Stimulated activated effector memory CD8-positive, alpha-beta T cell treated with anti-CD3 and anti-CD28 coated beads, Interleukin-12 subunit alpha, Interleukin-12 subunit beta, amount 100 ng/mL, for 72 hours (primary cell): ENCODE data around the gene MTLN.
"Not testable (repeated sequence)": the region's sequence is repeated elsewhere in the genome, so short reads cannot be mapped to it uniquely, and the experiment has no call there.

ENCODE experiments used
- ATAC-seq: fragments of 150-1000 bp; cut with Tn5 transposase; 2 replicates; pipeline ENCODE4 v1.10.0; 2021
- DNase-seq, 2 donors: peaks; one replicate each; pipeline ENCODE4 v3.0.0; 2021 to 2022; ENCODE audit warnings: low spot score in 2 of 2
- H3K27ac Mint-ChIP-seq: one replicate; pipeline ENCODE4 v1.8.0; 2022; ENCODE audit warnings: mild to moderate bottlenecking, mixed read lengths
- H3K36me3 Mint-ChIP-seq: one replicate; pipeline ENCODE4 v1.8.0; 2022; ENCODE audit warnings: mild to moderate bottlenecking, mixed read lengths
- H3K4me1 Mint-ChIP-seq: one replicate; pipeline ENCODE4 v1.8.0; 2022; ENCODE audit warnings: mixed read lengths
- H3K4me3 Mint-ChIP-seq: one replicate; pipeline ENCODE4 v1.8.0; 2022; ENCODE audit warnings: mild to moderate bottlenecking, mixed read lengths
- H3K9me3 Mint-ChIP-seq: one replicate; pipeline ENCODE4 v1.8.0; 2022; ENCODE audit warnings: mixed read lengths

MTLN gene

GRCh38 chr2:110215566-110216158 is 3.3 kb upstream of the MTLN start:
- H3K27ac Mint-ChIP-seq = no peak overlapping the region

DNA sequence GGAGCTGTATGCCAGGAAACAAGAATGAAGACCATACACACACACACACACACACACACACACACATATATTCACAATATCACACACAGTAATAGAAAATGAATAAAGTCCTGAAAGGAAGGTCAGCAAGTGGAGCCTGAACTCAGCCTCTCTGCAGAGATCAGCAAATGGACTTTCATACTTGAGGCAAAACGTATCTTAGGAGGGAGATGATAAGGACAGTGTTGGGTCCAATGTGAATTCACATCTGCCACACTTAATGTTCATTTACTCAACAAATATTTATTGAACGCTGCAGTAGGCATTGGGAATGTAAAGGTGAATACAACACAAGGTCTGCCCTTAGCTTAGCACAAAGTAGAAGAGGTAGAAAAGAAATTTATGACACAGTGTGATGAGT is 2.7 kb upstream of the MTLN start:
- peaks cover 14% of the 10 kb centered on the region for H3K36me3 Mint-ChIP-seq
- peaks cover 2% of the 10 kb centered on the region for H3K9me3 Mint-ChIP-seq
- no peak overlapping the region for H3K4me3 Mint-ChIP-seq
- no peak for ATAC-seq
- DNase-seq = no peak
- H3K4me1 Mint-ChIP-seq = no peaks in the 10 kb centered on the region
- H3K27ac Mint-ChIP-seq = no peak overlapping the region

More at GRCh38 chr2:110215566-110216158, 3.3 kb upstream of the MTLN start:
- Mint-ChIP-seq H3K36me3 (peaks cover 14% of the 10 kb centered on the region), H3K4me1 (no peaks in the 10 kb centered on the region), H3K9me3 (peaks cover 2% of the 10 kb centered on the region), H3K4me3 (no peak overlapping the region)
- DNase-seq = no peak
- no peak for ATAC-seq

DNA sequence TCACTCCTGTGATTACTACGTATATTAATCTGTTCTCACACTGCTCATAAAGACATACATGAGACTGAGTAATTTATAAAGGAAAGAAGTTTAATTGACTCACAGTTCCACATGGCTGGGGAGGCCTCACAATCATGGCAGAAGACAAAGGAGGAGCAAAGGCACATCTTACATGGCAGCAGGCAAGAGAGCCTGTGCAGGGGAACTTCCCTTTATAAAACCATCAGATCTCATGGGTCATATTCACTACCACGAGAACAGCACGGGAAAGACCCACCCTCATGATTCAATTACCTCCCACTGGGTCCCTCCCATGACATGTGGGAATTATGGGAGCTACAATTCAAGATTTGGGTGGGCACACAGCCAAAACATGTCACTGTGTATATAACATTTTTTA is 1.2 kb upstream of the MTLN start:
- H3K4me3 Mint-ChIP-seq = peak overlapping the region; percentile 92
- H3K36me3 Mint-ChIP-seq = peaks cover 28% of the 10 kb centered on the region
- ATAC-seq, H3K9me3 Mint-ChIP-seq, DNase-seq, H3K27ac Mint-ChIP-seq: not testable (repeated sequence)
- H3K4me1 Mint-ChIP-seq = peaks cover 13% of the 10 kb centered on the region

- DNase-seq = no peak
- Mint-ChIP-seq H3K36me3 (peaks cover 34% of the 10 kb centered on the region), H3K9me3 (no peaks in the 10 kb centered on the region), H3K27ac (peak overlapping the region; percentile 88), H3K4me1 (peaks cover 31% of the 10 kb centered on the region), H3K4me3 (peak overlapping the region; percentile 92)
- no peak for ATAC-seq
These were observed 6.5 kb downstream of the MTLN start for GRCh38 chr2:110205660-110206455.

GRCh38 chr2:110204408-110205385 is 7.7 kb downstream of the MTLN start, which contains the start of gene NPHP1:
Gene NPHP1 (minus strand): TSS chr2:110205013. CDS start chr2:110204968, 45 bp downstream.
- H3K27ac Mint-ChIP-seq = peak within 1 kb of the TSS; percentile 88
- H3K36me3 Mint-ChIP-seq = peaks cover 30% of the 10 kb centered on the region
- peak within 1 kb of the TSS; percentile 92 for H3K4me3 Mint-ChIP-seq
- H3K9me3 Mint-ChIP-seq = no peaks in the 10 kb centered on the region
- peak; percentile 96 for ATAC-seq
- H3K4me1 Mint-ChIP-seq = peaks cover 28% of the 10 kb centered on the region
- peak; percentile 89 to 95 for DNase-seq

DNA sequence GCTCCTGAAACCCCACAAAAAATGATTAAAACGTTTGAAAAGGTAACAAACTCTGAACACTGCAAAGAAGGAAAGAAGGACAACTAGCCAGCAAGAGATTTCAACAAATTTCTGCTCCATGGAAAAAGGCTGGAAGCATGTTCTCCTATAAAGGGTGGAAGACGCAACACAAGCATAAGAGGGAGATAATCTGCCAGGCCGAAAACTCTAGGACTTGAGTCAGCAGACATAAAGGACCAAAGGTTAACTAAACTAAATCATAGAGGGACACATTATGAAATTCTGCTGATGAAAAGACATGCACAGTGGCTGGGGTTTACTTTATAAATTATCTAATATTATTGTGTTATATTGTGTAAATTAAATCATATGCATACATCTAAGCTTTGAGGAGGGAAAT is 14.3 kb downstream of the MTLN start:
- Mint-ChIP-seq H3K27ac (no peak overlapping the region), H3K4me1 (no peaks in the 10 kb centered on the region), H3K9me3 (no peaks in the 10 kb centered on the region), H3K4me3 (no peak overlapping the region), H3K36me3 (no peaks in the 10 kb centered on the region)
- DNase-seq (no peak), ATAC-seq (no peak)

DNA sequence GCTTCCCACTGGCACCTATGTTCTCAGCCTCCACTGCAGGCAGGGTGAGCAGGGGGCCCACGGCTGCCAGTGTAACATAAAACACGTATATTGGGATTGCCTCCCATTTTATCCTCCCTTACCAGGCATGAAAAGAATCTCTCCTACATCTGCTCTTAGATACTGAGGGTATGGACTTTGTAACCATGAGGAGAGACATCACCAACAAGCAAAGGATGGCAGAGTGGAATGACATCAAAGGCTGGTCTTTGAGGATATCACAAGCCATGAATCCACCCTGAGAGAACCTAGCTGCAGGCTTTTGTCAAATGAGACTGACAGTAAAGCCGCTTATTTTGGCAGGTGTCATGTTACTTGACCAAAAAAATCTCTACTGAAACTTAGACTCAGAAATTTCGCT is 14.9 kb downstream of the MTLN start:
- no peak overlapping the region for H3K27ac Mint-ChIP-seq
- H3K4me3 Mint-ChIP-seq = no peak overlapping the region
- no peaks in the 10 kb centered on the region for H3K36me3 Mint-ChIP-seq
- H3K9me3 Mint-ChIP-seq = no peaks in the 10 kb centered on the region
- ATAC-seq (no peak), DNase-seq (no peak)
- H3K4me1 Mint-ChIP-seq = no peaks in the 10 kb centered on the region

GRCh38 chr2:110190169-110190568 is 22.2 kb downstream of the MTLN start:
- H3K36me3 Mint-ChIP-seq, DNase-seq, ATAC-seq, H3K4me3 Mint-ChIP-seq, H3K27ac Mint-ChIP-seq, H3K9me3 Mint-ChIP-seq, H3K4me1 Mint-ChIP-seq: not testable (repeated sequence)

DNA sequence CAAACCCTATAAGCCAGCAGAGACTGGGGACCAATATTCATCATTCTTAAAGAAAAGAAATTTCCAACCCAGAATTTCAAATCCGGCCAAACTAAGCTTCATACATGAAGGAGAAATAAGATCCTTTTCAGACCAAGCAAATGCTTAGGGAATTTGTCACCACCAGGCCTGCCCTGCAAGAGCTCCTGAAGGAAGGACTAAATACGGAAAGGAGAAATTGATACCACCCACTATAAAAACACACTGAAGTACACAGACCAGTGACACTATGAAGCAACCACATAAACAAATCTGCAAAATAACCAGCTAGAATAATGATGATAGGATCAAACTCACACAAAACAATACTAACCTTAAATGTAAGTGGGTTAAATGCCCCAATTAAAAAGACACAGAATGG is 29.9 kb downstream of the MTLN start:
- ATAC-seq (no peak), DNase-seq (no peak)
- no peak overlapping the region for H3K27ac Mint-ChIP-seq
- no peaks in the 10 kb centered on the region for H3K36me3 Mint-ChIP-seq
- H3K9me3 Mint-ChIP-seq = peaks cover 12% of the 10 kb centered on the region
- no peak overlapping the region for H3K4me3 Mint-ChIP-seq
- no peaks in the 10 kb centered on the region for H3K4me1 Mint-ChIP-seq

DNA sequence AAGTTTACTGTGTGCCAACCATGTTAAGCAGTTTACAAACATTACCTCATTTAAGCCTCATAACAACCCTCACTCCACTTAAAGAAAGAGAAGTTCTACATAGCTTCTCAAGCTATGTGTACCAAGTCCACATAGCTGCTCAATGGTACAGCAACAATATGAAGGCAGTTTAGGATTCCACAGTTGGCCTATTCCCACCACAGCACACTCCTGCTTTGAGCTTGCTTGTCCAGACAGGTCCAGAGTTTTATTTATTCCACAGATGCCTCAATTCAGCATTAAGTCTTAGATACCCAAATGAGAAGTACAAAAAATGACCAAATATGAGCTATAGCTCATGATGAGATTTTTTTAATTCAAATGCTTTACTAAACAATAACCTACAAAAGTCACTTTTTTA is 32.3 kb downstream of the MTLN start:
- no peak for ATAC-seq
- DNase-seq = no peak
- Mint-ChIP-seq H3K27ac (no peak overlapping the region), H3K4me3 (no peak overlapping the region), H3K36me3 (no peaks in the 10 kb centered on the region), H3K9me3 (peaks cover 6% of the 10 kb centered on the region), H3K4me1 (no peaks in the 10 kb centered on the region)

- Mint-ChIP-seq H3K36me3 (no peaks in the 10 kb centered on the region), H3K9me3 (no peaks in the 10 kb centered on the region), H3K27ac (no peak overlapping the region), H3K4me1 (peaks cover 6% of the 10 kb centered on the region), H3K4me3 (no peak overlapping the region)
- no peak for DNase-seq
- peak; percentile 87 for ATAC-seq
These were observed 38.8 kb downstream of the MTLN start for GRCh38 chr2:110173523-110173922.

- H3K4me1 Mint-ChIP-seq = peaks cover 6% of the 10 kb centered on the region
- H3K9me3 Mint-ChIP-seq = no peaks in the 10 kb centered on the region
- ATAC-seq = no peak
- no peak for DNase-seq
- H3K4me3 Mint-ChIP-seq = no peak overlapping the region
- no peaks in the 10 kb centered on the region for H3K36me3 Mint-ChIP-seq
- H3K27ac Mint-ChIP-seq = no peak overlapping the region
These were observed 39.8 kb downstream of the MTLN start for GRCh38 chr2:110172506-110172905.

DNA sequence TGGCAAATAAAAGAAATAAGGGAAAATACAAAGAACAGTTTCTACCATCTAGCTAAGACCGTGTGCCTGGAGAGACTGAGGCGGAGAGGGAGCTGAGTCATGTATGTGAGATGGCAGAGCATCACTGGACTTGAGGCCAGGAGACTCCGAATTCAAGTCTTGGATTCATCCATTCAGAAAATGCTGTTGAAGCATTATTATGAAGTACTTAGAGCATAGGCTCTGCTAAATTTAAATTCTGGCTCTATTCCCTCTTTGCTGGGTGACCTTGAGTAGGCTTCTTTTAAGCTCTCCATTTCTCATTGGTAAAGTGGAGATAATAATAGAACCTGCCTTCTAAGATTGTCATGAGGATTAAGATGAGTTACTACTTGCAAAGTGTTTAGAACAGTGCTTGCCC is 42.2 kb downstream of the MTLN start:
- H3K4me3 Mint-ChIP-seq = no peak overlapping the region
- ATAC-seq (no peak), DNase-seq (no peak)
- no peaks in the 10 kb centered on the region for H3K36me3 Mint-ChIP-seq
- H3K9me3 Mint-ChIP-seq = no peaks in the 10 kb centered on the region
- peaks cover 6% of the 10 kb centered on the region for H3K4me1 Mint-ChIP-seq
- no peak overlapping the region for H3K27ac Mint-ChIP-seq

DNA sequence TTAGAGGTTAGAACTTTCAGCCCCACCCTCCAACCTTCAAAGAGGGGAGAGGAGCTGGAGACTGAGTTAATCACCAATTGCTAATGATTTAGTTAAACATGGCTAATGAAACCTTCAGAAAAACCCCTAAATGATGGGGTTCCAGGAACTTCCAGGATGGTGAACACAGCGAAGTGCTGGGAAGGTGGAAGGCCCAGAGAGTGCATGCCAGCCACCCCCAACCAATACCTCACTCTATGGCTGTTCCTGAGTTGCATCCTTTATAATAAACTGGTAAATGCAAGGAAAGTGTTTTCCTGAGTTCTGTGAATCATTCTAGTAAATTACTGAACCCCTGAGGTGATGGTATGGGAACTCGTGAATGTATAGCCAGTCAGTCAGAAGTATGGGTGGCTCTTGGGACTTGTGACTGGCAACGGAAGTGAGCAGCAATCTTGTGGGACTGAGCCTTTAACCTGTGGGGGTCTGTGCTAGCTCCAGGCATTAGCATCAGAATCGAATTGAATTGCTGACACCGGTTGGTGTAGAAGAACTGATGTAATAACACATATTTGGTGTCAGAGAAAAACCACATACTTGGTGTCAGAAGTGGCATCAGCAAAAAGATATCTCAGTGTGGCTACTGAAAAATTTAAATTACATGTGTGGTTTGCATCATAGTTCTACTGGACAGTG is 44.9 kb downstream of the MTLN start:
- H3K4me3 Mint-ChIP-seq = no peak overlapping the region
- H3K4me1 Mint-ChIP-seq = peaks cover 6% of the 10 kb centered on the region
- H3K27ac Mint-ChIP-seq = no peak overlapping the region
- no peaks in the 10 kb centered on the region for H3K9me3 Mint-ChIP-seq
- DNase-seq (no peak), ATAC-seq (no peak)
- no peaks in the 10 kb centered on the region for H3K36me3 Mint-ChIP-seq

DNA sequence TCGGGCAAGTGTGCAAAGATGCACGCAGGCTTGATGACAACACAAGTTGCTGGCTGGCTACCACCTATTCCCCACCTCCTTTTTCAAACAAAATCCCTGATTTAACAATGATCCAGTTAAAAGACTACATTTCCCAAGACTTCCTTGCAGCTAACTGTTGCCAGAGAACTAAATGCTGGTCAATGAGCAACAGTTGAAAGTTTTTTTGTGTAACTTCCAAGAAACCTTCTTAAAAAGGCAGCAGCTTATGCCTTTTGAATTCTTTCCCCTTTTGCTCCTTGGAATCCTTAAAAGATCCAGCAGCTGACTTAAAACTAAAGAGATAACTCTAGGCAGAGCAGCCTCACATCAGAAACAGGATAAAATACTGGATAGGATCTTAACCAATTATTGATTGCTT is 46.1 kb downstream of the MTLN start:
- ATAC-seq = no peak
- Mint-ChIP-seq H3K27ac (no peak overlapping the region), H3K9me3 (no peaks in the 10 kb centered on the region), H3K4me1 (peaks cover 6% of the 10 kb centered on the region), H3K4me3 (no peak overlapping the region), H3K36me3 (no peaks in the 10 kb centered on the region)
- no peak for DNase-seq
